GM23338 (cell line): ENCODE data around the gene CD247. TPM values are rescaled to one million over a fixed set of nuclear protein-coding genes. Genes with fewer than 3 reads are reported as not detected.

Experiments used
- ATAC-seq: fragments of 200-7000 bp; cut with Tn5 transposase; 3 replicates; pipeline ENCODE4 v1.9.1; 2020
- DNase-seq: peaks from one replicate; pipeline ENCODE4 v3.0.0-alpha.2; 2015; ENCODE audit warnings: low spot score
- H2AFZ ChIP-seq: fragments of 200-600 bp; sonication (generic); 2 replicates; pipeline ENCODE4 v1.8.0; 2016; ENCODE audit warnings: antibody characterized with exemption, mild to moderate bottlenecking, moderate library complexity
- H3F3A ChIP-seq: fragments of 200-600 bp; sonication (generic); replicated peaks from 2 replicates; pipeline ENCODE4 v1.8.0; 2017; ENCODE audit warnings: antibody characterized with exemption, mixed run types, low read depth
- H3K27ac ChIP-seq: fragments of 200-600 bp; sonication (generic); 2 replicates; pipeline ENCODE4 v1.6.1; 2016; ENCODE audit warnings: low read depth
- H3K27me3 ChIP-seq: fragments of 200-600 bp; sonication (generic); 2 replicates; pipeline ENCODE4 v1.8.0; 2016; ENCODE audit warnings: mild to moderate bottlenecking, mixed run types, moderate library complexity; ENCODE audit not compliant: insufficient read depth
- H3K36me3 ChIP-seq: fragments of 200-600 bp; sonication (generic); 2 replicates; pipeline ENCODE4 v1.8.0; 2016; ENCODE audit warnings: mild to moderate bottlenecking; ENCODE audit not compliant: insufficient read depth
- H3K4me1 ChIP-seq: fragments of 200-600 bp; sonication (generic); 2 replicates; pipeline ENCODE4 v1.8.0; 2016; ENCODE audit warnings: mild to moderate bottlenecking, moderate library complexity; ENCODE audit not compliant: insufficient read depth
- H3K4me2 ChIP-seq: fragments of 200-600 bp; sonication (generic); 2 replicates; pipeline ENCODE4 v1.7.1; 2017; ENCODE audit warnings: mixed run types
- H3K4me3 ChIP-seq: fragments of 200-600 bp; sonication (generic); 2 replicates; pipeline ENCODE4 v1.6.1; 2016; ENCODE audit warnings: mixed run types
- H3K79me2 ChIP-seq: fragments of 200-600 bp; sonication (generic); replicated peaks from 2 replicates; pipeline ENCODE4 v1.8.0; 2017; ENCODE audit warnings: mild to moderate bottlenecking; ENCODE audit not compliant: insufficient read depth
- H3K9me2 ChIP-seq: fragments of 200-600 bp; sonication (generic); 2 replicates; pipeline ENCODE4 v1.8.0; 2017; ENCODE audit not compliant: insufficient read depth
- H4K20me1 ChIP-seq: fragments of 200-600 bp; sonication (generic); replicated peaks from 2 replicates; pipeline ENCODE4 v1.8.0; 2017; ENCODE audit warnings: mild to moderate bottlenecking; ENCODE audit not compliant: insufficient read depth
- H3K27ac Mint-ChIP-seq: 2 replicates; pipeline ENCODE4 v1.8.0; 2020; ENCODE audit warnings: inconsistent platforms, mild to moderate bottlenecking, moderate library complexity, mixed read lengths
- H3K27me3 Mint-ChIP-seq: 3 replicates; pipeline ENCODE4 v1.8.0; 2022; ENCODE audit warnings: low read depth, mild to moderate bottlenecking, moderate library complexity, mixed read lengths, inconsistent platforms; ENCODE audit not compliant: insufficient read depth, poor library complexity
- H3K36me3 Mint-ChIP-seq: 3 replicates; pipeline ENCODE4 v1.8.0; 2021; ENCODE audit warnings: low read depth, mild to moderate bottlenecking, inconsistent platforms, moderate library complexity, mixed read lengths
- H3K4me1 Mint-ChIP-seq: 3 replicates; pipeline ENCODE4 v1.8.0; 2020; ENCODE audit warnings: mild to moderate bottlenecking, inconsistent platforms, mixed read lengths
- H3K4me3 Mint-ChIP-seq: 3 replicates; pipeline ENCODE4 v1.8.0; 2021; ENCODE audit warnings: moderate library complexity, mild to moderate bottlenecking, inconsistent platforms, mixed read lengths
- H3K9me3 Mint-ChIP-seq: 3 replicates; pipeline ENCODE4 v1.8.0; 2020; ENCODE audit warnings: moderate library complexity, mild to moderate bottlenecking, inconsistent platforms, mixed read lengths
- CREB1 ChIP-seq: fragments of 250-450 bp; sonication (Bioruptor Pico); IDR thresholded peaks from 2 replicates; pipeline ENCODE4 v1.5.0; 2020; ENCODE audit warnings: low read depth, mild to moderate bottlenecking, moderate library complexity
- ETS1 ChIP-seq: IDR thresholded peaks from 2 replicates; pipeline ENCODE4 v1.6.1; 2016; ENCODE audit warnings: antibody characterized with exemption
- EZH2 ChIP-seq: fragments of 200-600 bp; sonication (generic); IDR thresholded peaks from one replicate; pipeline ENCODE4 v1.8.0; 2017; ENCODE audit warnings: antibody characterized with exemption, mild to moderate bottlenecking, low read depth; ENCODE audit not compliant: unreplicated experiment
- EZH2phosphoT487 ChIP-seq: fragments of 200-600 bp; sonication (generic); IDR thresholded peaks from one replicate; pipeline ENCODE4 v1.8.1; 2018; ENCODE audit warnings: antibody characterized with exemption; ENCODE audit not compliant: unreplicated experiment
- JUNB ChIP-seq: IDR thresholded peaks from one replicate; pipeline ENCODE4 v1.6.1; 2016; ENCODE audit warnings: antibody characterized with exemption; ENCODE audit not compliant: unreplicated experiment
- NANOG ChIP-seq: IDR thresholded peaks from 2 replicates; pipeline ENCODE4 v1.6.1; 2016; ENCODE audit warnings: antibody characterized with exemption, borderline replicate concordance
- POLR2AphosphoS5 ChIP-seq: IDR thresholded peaks from 2 replicates; pipeline ENCODE4 v1.6.1; 2016; ENCODE audit warnings: antibody characterized with exemption, low read depth
- REST ChIP-seq: IDR thresholded peaks from one replicate; pipeline ENCODE4 v1.6.1; 2018; ENCODE audit warnings: antibody characterized with exemption; ENCODE audit not compliant: unreplicated experiment
- STAT1 ChIP-seq: IDR thresholded peaks from one replicate; pipeline ENCODE4 v1.6.1; 2016; ENCODE audit warnings: antibody characterized with exemption; ENCODE audit not compliant: unreplicated experiment
- ZNF114 ChIP-seq: fragments of 250-450 bp; sonication (Bioruptor Pico); IDR thresholded peaks from 2 replicates; pipeline ENCODE4 v1.5.0; 2020; ENCODE audit warnings: mild to moderate bottlenecking, moderate library complexity
- ZNF462 ChIP-seq: fragments of 250-450 bp; sonication (Bioruptor Pico); IDR thresholded peaks from 2 replicates; pipeline ENCODE4 v1.5.0; 2020; ENCODE audit warnings: mild to moderate bottlenecking, moderate library complexity
- polyA plus RNA-seq: library from polyadenylated mRNA; unstranded; fragments of >200 nt; fragmentation: Nextera tagmentation; extraction: Ambion mirVana; gene quantifications from 2 replicates; pipeline ENCODE4 v1.2.1, GENCODE V29; 2016
- total RNA-seq: library from RNA; depleted of rRNA; stranded (reverse); fragments of >200 nt; shearing (Covaris generic); gene quantifications from 2 replicates; pipeline ENCODE4 v1.2.3, GENCODE V29; 2014

The CD247 gene
- total and polyA plus RNA-seq, 2 experiments from 2014 or later, result 1.2 to 1.4 TPM

- TF ChIP-seq ETS1 (no peak), EZH2 (no peak), REST (no peak), STAT1 (no peak), EZH2phosphoT487 (no peak), POLR2AphosphoS5 (no peak), JUNB (no peak)
Measured at GRCh38 chr1:167430849-167431242, 87.5 kb downstream of the CD247 start (continued).

- H3K4me1 Mint-ChIP-seq, result peaks cover 71% of the 10 kb centered on the region
- Histone ChIP-seq H2AFZ (no peak overlapping the region), H4K20me1 (no peaks in the 10 kb centered on the region), H3K9me2 (no peaks in the 10 kb centered on the region; the same call in 1 of the 2 replicates), H3K27me3 (no peaks in the 10 kb centered on the region), H3K36me3 (no peaks in the 10 kb centered on the region), H3K79me2 (no peaks in the 10 kb centered on the region), H3K27ac (peak overlapping the region; percentile 35; the same call in 1 of the 2 replicates), H3K4me3 (no peak overlapping the region), H3F3A (peaks cover 9% of the 10 kb centered on the region; the same call in 1 of the 2 replicates), H3K4me1 (peaks cover 57% of the 10 kb centered on the region), H3K4me2 (peak overlapping the region; percentile 5)
- H3K4me3 Mint-ChIP-seq, result peak overlapping the region; percentile 29
- H3K27ac Mint-ChIP-seq, result peak overlapping the region; percentile 92
- DNase-seq (peak; percentile 80), ATAC-seq (peak; percentile 68)
- TF ChIP-seq ZNF114 (CRISPR knock-in tag) (no peak), CREB1 (0 out of 2 replicates have a peak, but pooled peaks have one; percentile 6), NANOG (peak; percentile 73; the same call in 1 of the 2 replicates), ZNF462 (CRISPR knock-in tag) (no peak), ETS1 (no peak)
- H3K27me3 Mint-ChIP-seq, result peaks cover 12% of the 10 kb centered on the region
- no peaks in the 10 kb centered on the region for H3K36me3 Mint-ChIP-seq
- no peaks in the 10 kb centered on the region for H3K9me3 Mint-ChIP-seq
Measured at GRCh38 chr1:167430134-167430848, 88.0 kb downstream of the CD247 start.
